Keratinocyte (primary cell): ENCODE results near the gene CMIP.

ENCODE experiments used
- CTCF ChIP-seq, 3 experiments: IDR thresholded peaks in 1 of 3; conservative IDR thresholded peaks in 1 of 3; optimal IDR thresholded peaks in 1 of 3; 2 replicates in 2 of 3; 3 replicates in 1 of 3; pipeline versions ENCODE3 to v1.5.1; 2011; ENCODE audit warnings: low read length in 3 of 3, mild to moderate bottlenecking in 3 of 3, moderate library complexity in 2 of 3, control low read depth in 1 of 3, inconsistent platforms in 1 of 3; ENCODE audit not compliant: insufficient read depth in 2 of 3; ENCODE audit errors: extremely low read depth in 1 of 3
- EZH2 ChIP-seq: IDR thresholded peaks from one replicate; pipeline ENCODE4 v1.6.1; 2012; ENCODE audit warnings: inconsistent platforms, mild to moderate bottlenecking, low read length, moderate library complexity

GRCh38 chr16:81635063-81635937, 190.7 kb downstream of the CMIP start:
- no peak for TF ChIP-seq CTCF (optimal IDR thresholded peaks at IDR 0.05 in 1 of 3, IDR thresholded peaks at IDR 0.05 in 1 of 3, conservative IDR thresholded peaks at IDR 0.05 in 1 of 3; ENCODE audit: extremely low read depth in 1 of 3, insufficient read depth in 2 of 3, low read length in 3 of 3)
- no peak for TF ChIP-seq EZH2
